HL-60/S4 (cell line): Measurements from ENCODE around the gene TLE1.

Source experiments
- in situ Hi-C: fragments of 300-500 bp; cut with MboI; formaldehyde crosslinking; loops from 2 replicates; pipeline ENCODE4 v1.14.3; 2022; ENCODE audit warnings: low sequenced_read_pairs

TLE1 gene

GRCh38 chr9:81552581-81552991 lies 136.8 kb downstream of the TLE1 start:
- in situ Hi-C loops = no loop called here

GRCh38 chr9:81550207-81550583 lies 139.2 kb downstream of the TLE1 start:
- in situ Hi-C loops = no loop called here

GRCh38 chr9:81549500-81550206 lies 139.7 kb downstream of the TLE1 start:
- in situ Hi-C loops = no loop called here

- in situ Hi-C loops = no loop called here
Measured at GRCh38 chr9:81548911-81549310, 140.4 kb downstream of the TLE1 start.

- in situ Hi-C loops = no loop called here
Measured at GRCh38 chr9:81546489-81546888, 142.9 kb downstream of the TLE1 start.

- in situ Hi-C loops = no loop called here
Measured at GRCh38 chr9:81543695-81544094, 145.7 kb downstream of the TLE1 start.

GRCh38 chr9:81542118-81542889 lies 147.0 kb downstream of the TLE1 start:
- in situ Hi-C loops = no loop called here

GRCh38 chr9:81540142-81540710 lies 149.1 kb downstream of the TLE1 start:
- in situ Hi-C loops = no loop called here

- in situ Hi-C loops = no loop called here
Measured at GRCh38 chr9:81539317-81539716, 150.0 kb downstream of the TLE1 start.

- in situ Hi-C loops = no loop called here
Measured at GRCh38 chr9:81538890-81539289, 150.5 kb downstream of the TLE1 start.

- in situ Hi-C loops = no loop called here
Measured at GRCh38 chr9:81537964-81538363, 151.4 kb downstream of the TLE1 start.

- in situ Hi-C loops = no loop called here
Measured at GRCh38 chr9:81536242-81537025, 152.9 kb downstream of the TLE1 start.

- in situ Hi-C loops = no loop called here
Measured at GRCh38 chr9:81535542-81536241, 153.7 kb downstream of the TLE1 start.

GRCh38 chr9:81534138-81534875 lies 155.0 kb downstream of the TLE1 start:
- in situ Hi-C loops = no loop called here
